H9 (cell line): ENCODE measurements around the gene ACSL4. TPM values are rescaled to one million over a fixed set of nuclear protein-coding genes. Genes with fewer than 3 reads are reported as not detected.

Experiments
- DNase-seq: peaks from one replicate; pipeline ENCODE4 v3.0.0-alpha.2; 2017
- H2AFZ ChIP-seq: one replicate; pipeline ENCODE4 v1.6.1; 2013; ENCODE audit warnings: mild to moderate bottlenecking, low read length, control low read depth, moderate library complexity
- H2AK5ac ChIP-seq: 2 replicates; pipeline ENCODE4 v1.6.1; 2013; ENCODE audit warnings: low read length, control low read depth, mixed read lengths; ENCODE audit not compliant: insufficient read length
- H2BK120ac ChIP-seq: one replicate; pipeline ENCODE4 v1.6.1; 2013; ENCODE audit warnings: low read depth, mild to moderate bottlenecking, low read length, control low read depth, inconsistent platforms; ENCODE audit not compliant: poor library complexity, severe bottlenecking
- H2BK12ac ChIP-seq: 2 replicates; pipeline ENCODE4 v1.6.1; 2013; ENCODE audit warnings: low read length, control low read depth, mixed read lengths, low read depth; ENCODE audit not compliant: insufficient read length
- H2BK15ac ChIP-seq: 2 replicates; pipeline ENCODE4 v1.6.1; 2013; ENCODE audit warnings: low read depth, low read length, control low read depth
- H2BK20ac ChIP-seq: one replicate; pipeline ENCODE4 v1.6.1; 2013; ENCODE audit warnings: low read depth, mild to moderate bottlenecking, low read length, control low read depth, inconsistent platforms; ENCODE audit not compliant: poor library complexity, severe bottlenecking
- H2BK5ac ChIP-seq: 2 replicates; pipeline ENCODE4 v1.6.1; 2013; ENCODE audit warnings: low read length, control low read depth, mixed read lengths; ENCODE audit not compliant: insufficient read length
- H3K14ac ChIP-seq: 2 replicates; pipeline ENCODE4 v1.6.1; 2013; ENCODE audit warnings: low read length, control low read depth; ENCODE audit not compliant: insufficient read depth
- H3K18ac ChIP-seq: 2 replicates; pipeline ENCODE4 v1.6.1; 2013; ENCODE audit warnings: low read depth, mild to moderate bottlenecking, mixed read lengths, low read length, control low read depth; ENCODE audit not compliant: insufficient read length
- H3K23ac ChIP-seq: 2 replicates; pipeline ENCODE4 v1.6.1; 2013; ENCODE audit warnings: low read length, control low read depth, mixed read lengths, low read depth; ENCODE audit not compliant: insufficient read length
- H3K23me2 ChIP-seq: 2 replicates; pipeline ENCODE4 v1.6.1; 2013; ENCODE audit warnings: low read depth, mild to moderate bottlenecking, mixed read lengths, low read length, control low read depth; ENCODE audit not compliant: insufficient read length, poor library complexity, severe bottlenecking
- H3K27ac ChIP-seq: 2 replicates; pipeline ENCODE4 v1.5.1; 2013; ENCODE audit warnings: low read length, control low read depth, mixed read lengths, low read depth; ENCODE audit not compliant: insufficient read length
- H3K27me3 ChIP-seq: 2 replicates; pipeline ENCODE4 v1.6.1; 2013; ENCODE audit warnings: low read length, control low read depth, inconsistent platforms; ENCODE audit not compliant: insufficient read depth
- H3K4ac ChIP-seq: 2 replicates; pipeline ENCODE4 v1.6.1; 2013; ENCODE audit warnings: low read depth, mild to moderate bottlenecking, control low read depth, inconsistent platforms, low read length, moderate library complexity
- H3K4me1 ChIP-seq: 2 replicates; pipeline ENCODE4 v1.6.1; 2013; ENCODE audit warnings: low read length, control low read depth, inconsistent platforms; ENCODE audit not compliant: insufficient read depth
- H3K4me2 ChIP-seq: 2 replicates; pipeline ENCODE4 v1.6.1; 2013; ENCODE audit warnings: low read length, control low read depth, mixed read lengths; ENCODE audit not compliant: insufficient read length, insufficient read depth
- H3K56ac ChIP-seq: 2 replicates; pipeline ENCODE4 v1.6.1; 2013; ENCODE audit warnings: low read depth, mild to moderate bottlenecking, mixed read lengths, low read length, control low read depth; ENCODE audit not compliant: insufficient read length
- H3K79me1 ChIP-seq: 2 replicates; pipeline ENCODE4 v1.6.1; 2013; ENCODE audit warnings: low read depth, mild to moderate bottlenecking, moderate library complexity, low read length, control low read depth, inconsistent platforms; ENCODE audit not compliant: insufficient read depth, poor library complexity, severe bottlenecking
- H3K79me2 ChIP-seq: 2 replicates; pipeline ENCODE4 v1.6.1; 2013; ENCODE audit warnings: low read length, control low read depth, inconsistent platforms; ENCODE audit not compliant: insufficient read depth
- H3K9ac ChIP-seq: 2 replicates; pipeline ENCODE4 v1.6.1; 2013; ENCODE audit warnings: low read length, control low read depth, mixed read lengths; ENCODE audit not compliant: insufficient read length; ENCODE audit errors: extremely low read depth
- H3K9me3 ChIP-seq: one replicate; pipeline ENCODE4 v1.6.1; 2013; ENCODE audit warnings: low read depth, low read length, inconsistent platforms; ENCODE audit not compliant: control insufficient read depth
- H3T11ph ChIP-seq: one replicate; pipeline ENCODE4 v1.6.1; 2013; ENCODE audit warnings: mild to moderate bottlenecking, low read length, control low read depth, inconsistent platforms
- H4K20me1 ChIP-seq: one replicate; pipeline ENCODE4 v1.6.1; 2013; ENCODE audit not compliant: control insufficient read depth, insufficient read length, insufficient read depth
- H4K5ac ChIP-seq: 2 replicates; pipeline ENCODE4 v1.6.1; 2013; ENCODE audit warnings: low read depth, mild to moderate bottlenecking, mixed read lengths, low read length, control low read depth; ENCODE audit not compliant: insufficient read length
- H4K8ac ChIP-seq: replicated peaks from 2 replicates; pipeline ENCODE4 v1.6.1; 2013; ENCODE audit warnings: low read length, control low read depth, mixed read lengths, low read depth; ENCODE audit not compliant: insufficient read length
- H4K91ac ChIP-seq: 2 replicates; pipeline ENCODE4 v1.6.1; 2013; ENCODE audit warnings: low read depth, mild to moderate bottlenecking, moderate library complexity, mixed read lengths, low read length, control low read depth; ENCODE audit not compliant: insufficient read length
- H3K27ac Mint-ChIP-seq, 3 experiments: 2 replicates in 2 of 3; 3 replicates in 1 of 3; pipeline ENCODE4 v1.8.0; 2020 to 2021; ENCODE audit warnings: mixed read lengths in 3 of 3, mild to moderate bottlenecking in 1 of 3, moderate library complexity in 1 of 3
- H3K27me3 Mint-ChIP-seq: 2 replicates; pipeline ENCODE4 v1.8.0; 2021; ENCODE audit warnings: low read depth, mild to moderate bottlenecking, moderate library complexity, mixed read lengths
- H3K36me3 Mint-ChIP-seq, 3 experiments: 2 replicates in 2 of 3; 3 replicates in 1 of 3; pipeline ENCODE4 v1.8.0; 2020 to 2021; ENCODE audit warnings: low read depth in 3 of 3, mixed read lengths in 3 of 3; ENCODE audit not compliant: insufficient read depth in 1 of 3
- H3K4me1 Mint-ChIP-seq, 2 experiments: 2 replicates each; pipeline ENCODE4 v1.8.0; 2020; ENCODE audit warnings: mixed read lengths in 2 of 2
- H3K4me3 Mint-ChIP-seq, 2 experiments: 2 replicates in 1 of 2; 3 replicates in 1 of 2; pipeline ENCODE4 v1.8.0; 2020 to 2021; ENCODE audit warnings: mild to moderate bottlenecking in 2 of 2, mixed read lengths in 2 of 2, moderate library complexity in 1 of 2
- H3K9me3 Mint-ChIP-seq, 2 experiments: 2 replicates in 1 of 2; 3 replicates in 1 of 2; pipeline ENCODE4 v1.8.0; 2020; ENCODE audit warnings: mild to moderate bottlenecking in 2 of 2, mixed read lengths in 2 of 2, moderate library complexity in 1 of 2
- WGBS: extraction: QIAGEN DNeasy Blood & Tissue Kit; methylation state at CpG from one replicate; pipeline ENCODE4 v1.1.7; 2013; ENCODE audit warnings: missing lambda C conversion rate, low lambda C conversion rate, mixed read lengths; ENCODE audit not compliant: insufficient read length; ENCODE audit errors: extremely low coverage; 5-methylcytosine and 5-hydroxymethylcytosine counted together
- total RNA-seq: library from RNA; stranded (reverse); gene quantifications from 2 replicates; pipeline ENCODE4 v1.2.1, GENCODE V29; 2021
- TF ChIP-seq, protein P1 (sequence below): fragments of 200-600 bp; sonication (generic); conservative IDR thresholded peaks from 3 replicates; pipeline ENCODE4 v1.8.0; 2021; ENCODE audit warnings: antibody characterized with exemption, mild to moderate bottlenecking

ACSL4 gene
- total RNA-seq, 1 experiment from 2014 or later = 41.6 TPM

- H3K18ac ChIP-seq = no peak overlapping the region
These were observed 16.1 kb upstream of the ACSL4 start for GRCh38 chrX:109749207-109749606.

More at GRCh38 chrX:109749207-109749606, 16.1 kb upstream of the ACSL4 start:
- Mint-ChIP-seq H3K9me3 (no peaks in the 10 kb centered on the region; a peak in 1 of 5 replicates), H3K4me3 (no peak overlapping the region), H3K4me1 (0 out of 4 replicates have a peak, but pooled peaks cover 0 to 2% of the 10 kb centered on the region in 2 experiments), H3K27me3 (peaks cover 2% of the 10 kb centered on the region; the same call in 1 of the 2 replicates), H3K27ac (no peak overlapping the region), H3K36me3 (no peaks in the 10 kb centered on the region; a peak in 1 of 7 replicates)
- Histone ChIP-seq H4K5ac (no peak overlapping the region), H3T11ph (no peak overlapping the region), H3K9ac (no peak overlapping the region), H3K4me2 (no peak overlapping the region), H3K23ac (no peak overlapping the region), H3K79me1 (no peaks in the 10 kb centered on the region), H2AK5ac (no peak overlapping the region), H4K91ac (no peak overlapping the region), H3K9me3 (no peaks in the 10 kb centered on the region), H2BK20ac (no peak overlapping the region), H2BK5ac (no peak overlapping the region), H3K56ac (no peak overlapping the region), H3K27ac (no peak overlapping the region), H3K14ac (no peak overlapping the region), H3K4ac (no peak overlapping the region), H4K20me1 (no peaks in the 10 kb centered on the region), H2AFZ (no peak overlapping the region), H3K79me2 (no peaks in the 10 kb centered on the region), H2BK12ac (no peak overlapping the region), H3K4me1 (no peaks in the 10 kb centered on the region), H2BK15ac (no peak overlapping the region), H3K23me2 (no peaks in the 10 kb centered on the region), H4K8ac (no peak overlapping the region), H2BK120ac (no peak overlapping the region), H3K27me3 (no peaks in the 10 kb centered on the region)
- no peak for DNase-seq
- WGBS = no CpG with 5 or more reads among the region's 14 CpGs
- TF ChIP-seq, protein P1, sequence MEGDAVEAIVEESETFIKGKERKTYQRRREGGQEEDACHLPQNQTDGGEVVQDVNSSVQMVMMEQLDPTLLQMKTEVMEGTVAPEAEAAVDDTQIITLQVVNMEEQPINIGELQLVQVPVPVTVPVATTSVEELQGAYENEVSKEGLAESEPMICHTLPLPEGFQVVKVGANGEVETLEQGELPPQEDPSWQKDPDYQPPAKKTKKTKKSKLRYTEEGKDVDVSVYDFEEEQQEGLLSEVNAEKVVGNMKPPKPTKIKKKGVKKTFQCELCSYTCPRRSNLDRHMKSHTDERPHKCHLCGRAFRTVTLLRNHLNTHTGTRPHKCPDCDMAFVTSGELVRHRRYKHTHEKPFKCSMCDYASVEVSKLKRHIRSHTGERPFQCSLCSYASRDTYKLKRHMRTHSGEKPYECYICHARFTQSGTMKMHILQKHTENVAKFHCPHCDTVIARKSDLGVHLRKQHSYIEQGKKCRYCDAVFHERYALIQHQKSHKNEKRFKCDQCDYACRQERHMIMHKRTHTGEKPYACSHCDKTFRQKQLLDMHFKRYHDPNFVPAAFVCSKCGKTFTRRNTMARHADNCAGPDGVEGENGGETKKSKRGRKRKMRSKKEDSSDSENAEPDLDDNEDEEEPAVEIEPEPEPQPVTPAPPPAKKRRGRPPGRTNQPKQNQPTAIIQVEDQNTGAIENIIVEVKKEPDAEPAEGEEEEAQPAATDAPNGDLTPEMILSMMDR = no peak
